ENCODE data around the gene ITPR3.

GRCh38 chr6:33708516-33709204 lies 87.5 kb downstream of the ITPR3 start:
- TF ChIP-seq EZH2 (conservative IDR thresholded peaks at IDR 0.05; ENCODE audit: low read depth, low read length) (no peak), ZNF598 (CRISPR knock-in tag; IDR thresholded peaks at IDR 0.05; ENCODE audit: borderline replicate concordance) (no peak), ZNF841 (CRISPR knock-in tag; IDR thresholded peaks at IDR 0.05; ENCODE audit: borderline replicate concordance) (no peak), ZNF232 (CRISPR knock-in tag; IDR thresholded peaks at IDR 0.05; ENCODE audit: borderline replicate concordance) (no peak), ETV6 (CRISPR knock-in tag; conservative IDR thresholded peaks at IDR 0.05) (no peak)

All from HepG2 (cell line).